CD4-positive, alpha-beta T cell treated with Interleukin-2 at 100 ng/mL for 4 hours (primary cell): ENCODE measurements around the gene OR2M4.
A peak's percentile ranks its signal among the peaks of the same experiment; 100 is the strongest.
"Not testable (repeated sequence)": the region's sequence is repeated elsewhere in the genome, so short reads cannot be mapped to it uniquely, and the experiment has no call there.

Source experiments
- DNase-seq: peaks from one replicate; pipeline ENCODE4 v3.0.0-alpha.2; 2020; ENCODE audit warnings: low spot score

Gene OR2M4, protein sequence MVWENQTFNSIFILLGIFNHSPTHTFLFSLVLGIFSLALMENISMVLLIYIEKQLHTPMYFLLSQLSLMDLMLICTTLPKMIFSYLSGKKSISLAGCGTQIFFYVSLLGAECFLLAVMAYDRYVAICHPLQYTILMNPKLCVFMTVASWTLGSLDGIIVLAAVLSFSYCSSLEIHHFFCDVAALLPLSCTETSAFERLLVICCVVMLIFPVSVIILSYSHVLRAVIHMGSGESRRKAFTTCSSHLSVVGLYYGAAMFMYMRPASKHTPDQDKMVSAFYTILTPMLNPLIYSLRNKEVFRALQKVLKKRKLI

DNA sequence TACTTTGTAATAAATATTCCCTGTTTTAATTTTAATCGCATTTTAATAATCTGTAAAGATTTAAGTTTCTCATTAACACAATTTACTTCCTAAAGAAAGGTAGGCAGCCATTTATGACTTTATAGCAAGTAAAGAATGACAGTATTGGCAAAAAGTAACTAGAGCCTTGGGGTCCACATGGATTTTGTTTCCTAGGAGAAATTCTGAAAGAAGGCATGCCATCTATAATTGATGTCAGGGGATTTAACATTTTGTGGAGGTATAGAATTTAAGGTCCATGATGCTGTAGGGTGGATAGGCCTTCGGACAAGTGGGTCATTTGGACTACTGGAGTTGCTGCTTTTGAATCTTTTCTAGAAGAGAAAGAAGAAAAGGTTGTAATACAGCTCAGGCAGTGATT, at the start of gene OR2M4:
OR2M4 (plus strand) TSS at position 301 of the 400 bp plus-strand sequence. CDS start 7,512 bp downstream, outside the sequence.
- DNase-seq: no peak

DNA sequence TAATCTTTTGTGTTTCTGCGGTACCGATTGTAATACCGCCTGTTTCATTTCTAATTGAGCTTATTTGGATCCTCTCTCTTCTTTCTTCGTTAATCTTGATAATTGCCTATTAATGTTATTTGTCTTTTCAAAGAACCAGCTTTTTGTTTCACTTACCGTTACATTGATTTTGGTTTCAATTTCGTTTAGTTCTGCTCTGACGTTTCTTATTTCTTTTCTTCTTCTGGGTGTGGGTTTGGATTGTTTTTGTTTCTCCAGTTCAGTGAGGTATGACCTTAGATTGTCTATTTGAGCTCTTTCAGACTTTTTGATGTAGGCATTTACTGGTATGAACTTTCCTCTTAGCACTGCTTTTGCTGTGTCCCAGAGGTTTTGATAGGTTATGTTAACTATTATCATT, 47.2 kb upstream of the OR2M4 start:
- DNase-seq: no peak

DNA sequence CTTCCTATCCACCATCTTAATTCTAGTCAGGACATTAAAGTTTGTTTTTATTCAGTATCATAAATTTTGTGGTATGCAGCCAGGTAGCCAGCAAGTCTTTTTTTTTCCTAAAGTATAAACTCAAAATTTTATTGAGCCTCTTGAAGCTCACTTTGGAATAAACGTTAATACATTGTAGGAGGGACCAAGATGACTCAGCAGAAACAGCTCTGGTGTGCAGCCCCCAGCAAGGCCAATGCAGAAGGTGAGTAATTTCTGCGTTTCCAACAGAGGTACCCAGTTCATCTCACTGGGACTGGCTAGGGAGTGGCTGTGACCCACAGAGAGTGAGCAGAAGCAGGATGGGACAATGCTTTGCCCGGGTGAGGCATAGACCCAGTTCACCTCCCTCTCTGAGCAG, 43.9 kb upstream of the OR2M4 start:
- DNase-seq: no peak

DNA sequence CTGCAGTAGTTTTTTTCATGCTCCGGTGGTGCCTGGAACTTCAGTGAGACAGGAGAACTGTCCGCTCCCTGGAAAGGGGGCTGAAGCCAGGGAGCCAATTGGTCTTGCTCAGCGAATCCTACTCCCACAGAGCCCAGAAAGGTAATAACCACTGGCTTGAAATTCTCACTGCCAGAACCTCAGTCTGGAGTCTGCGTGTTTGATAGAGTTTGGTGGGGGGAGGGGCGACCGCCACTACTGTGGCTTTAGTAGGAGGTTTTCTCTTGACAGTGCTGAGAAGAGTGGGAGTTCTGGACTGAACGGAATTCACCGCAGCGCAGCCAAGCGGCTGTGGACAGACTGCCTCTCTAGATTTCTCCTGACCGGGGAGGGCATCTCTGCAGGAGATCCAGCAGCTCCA, 42.2 kb upstream of the OR2M4 start:
- DNase-seq: no peak

DNA sequence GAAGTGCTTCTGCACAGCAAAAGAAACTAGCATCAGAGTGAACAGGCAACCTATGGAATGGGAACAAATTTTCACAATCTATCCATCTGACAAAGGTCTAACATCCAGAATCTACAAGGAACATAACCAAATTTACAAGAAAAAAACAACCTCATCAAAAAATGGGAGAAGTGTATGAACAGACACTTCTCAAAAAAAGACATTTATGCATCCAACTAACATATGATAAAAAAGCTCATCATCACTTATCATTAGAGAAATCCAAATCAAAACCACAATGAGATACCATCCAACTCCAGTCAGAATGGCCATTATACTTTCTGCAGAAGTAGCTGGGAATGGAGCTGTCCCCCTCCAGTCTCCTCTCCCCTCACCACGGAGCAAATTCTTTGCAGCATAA, 37.1 kb upstream of the OR2M4 start:
- DNase-seq: no peak

DNA sequence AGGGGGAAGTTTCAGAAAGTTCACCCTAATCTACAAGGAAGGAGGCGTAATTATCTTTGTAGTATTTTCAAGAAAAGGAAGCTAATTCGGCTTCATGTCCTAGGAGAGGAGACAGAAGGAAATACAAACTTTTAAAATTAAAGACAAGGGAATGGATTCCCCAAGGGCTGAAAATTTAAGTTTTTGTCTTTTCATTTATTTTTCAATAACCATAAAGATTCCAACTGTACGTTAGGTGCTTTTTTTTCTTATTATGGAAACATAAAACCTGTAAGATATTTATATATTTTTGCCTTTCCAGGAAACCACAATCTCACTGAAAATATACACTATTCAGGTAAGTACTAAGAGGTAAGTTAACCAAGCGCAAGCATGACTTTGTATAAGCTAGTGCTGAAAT, 34.3 kb upstream of the OR2M4 start, which contains the start of gene OR2M3:
OR2M3 (plus strand) TSS at position 301 of the 400 bp plus-strand sequence. CDS start 5,803 bp downstream, outside the sequence.
- DNase-seq: no peak

DNA sequence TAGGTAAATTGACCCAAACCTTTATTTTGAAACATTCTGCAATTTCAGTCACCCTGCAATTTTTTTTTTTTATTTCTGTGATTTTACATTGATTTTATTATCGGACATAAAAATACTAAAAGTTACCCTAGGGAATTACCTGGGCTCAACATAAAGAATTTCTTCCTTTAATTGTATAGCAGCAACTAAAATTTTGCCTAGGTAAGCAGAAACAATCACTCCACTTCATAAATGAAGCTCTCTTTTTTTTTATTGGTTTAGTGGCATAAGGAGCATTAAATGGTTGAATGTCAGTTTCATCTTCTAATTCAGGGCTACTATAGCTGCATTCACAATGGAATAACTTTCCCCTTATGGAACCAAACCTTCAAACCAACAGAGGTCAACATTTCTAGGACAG, 15.3 kb upstream of the OR2M4 start:
- no peak for DNase-seq

DNA sequence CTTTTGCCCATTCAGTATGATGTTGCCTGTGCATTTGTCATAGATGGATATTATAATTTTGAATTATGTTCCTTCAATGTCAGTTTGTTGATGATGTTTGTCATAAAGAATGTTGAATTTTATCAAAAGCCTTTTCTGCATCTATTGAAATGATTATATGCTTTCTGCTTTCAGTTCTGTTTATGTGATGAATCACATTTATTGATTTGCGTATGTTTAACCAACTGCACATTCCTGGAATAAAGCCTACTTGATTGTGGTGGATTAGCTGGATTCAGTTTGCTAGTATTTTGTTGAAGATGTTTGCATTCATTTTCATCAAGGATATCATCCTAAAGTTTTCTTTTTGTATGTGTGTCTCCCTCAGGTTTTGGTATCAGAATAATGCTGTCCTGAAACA, 5.7 kb upstream of the OR2M4 start:
- DNase-seq: no peak

DNA sequence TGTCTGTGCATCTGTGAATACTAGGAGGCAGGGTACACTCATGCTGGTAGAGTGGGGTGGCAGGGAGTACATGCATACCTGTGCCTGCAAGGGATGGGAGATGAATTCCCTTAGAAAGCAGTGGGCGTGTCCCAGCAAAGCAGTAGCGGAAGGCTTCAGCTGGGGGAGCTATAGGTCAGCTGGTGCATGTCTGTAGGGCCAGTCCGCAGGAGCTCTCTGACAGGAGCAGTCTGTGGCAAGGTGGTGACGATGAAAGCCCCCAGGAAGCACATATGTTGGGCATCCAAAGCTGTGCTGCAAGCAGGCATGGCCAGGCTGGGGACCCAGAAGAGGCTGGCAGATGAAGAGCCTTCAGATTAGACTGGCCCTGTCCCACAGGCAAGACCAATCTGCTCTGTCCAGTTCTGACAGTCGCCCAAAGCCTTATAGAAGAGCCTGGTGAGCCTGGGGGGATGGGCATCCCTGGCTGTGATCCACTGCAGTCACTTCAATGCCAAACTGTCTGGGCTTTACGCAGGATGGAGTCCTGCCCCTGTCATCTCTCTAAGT, 1.8 kb upstream of the OR2M4 start:
- no peak for DNase-seq

DNA sequence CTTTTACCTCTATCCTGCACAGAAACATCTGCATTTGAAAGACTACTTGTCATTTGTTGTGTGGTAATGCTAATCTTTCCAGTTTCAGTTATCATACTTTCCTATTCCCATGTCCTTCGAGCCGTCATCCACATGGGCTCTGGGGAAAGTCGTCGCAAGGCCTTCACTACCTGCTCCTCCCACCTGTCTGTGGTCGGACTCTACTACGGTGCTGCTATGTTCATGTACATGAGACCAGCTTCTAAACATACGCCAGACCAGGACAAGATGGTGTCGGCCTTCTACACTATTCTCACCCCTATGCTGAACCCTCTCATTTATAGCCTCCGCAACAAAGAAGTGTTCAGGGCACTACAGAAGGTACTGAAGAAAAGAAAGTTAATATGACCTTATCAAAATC, 8.3 kb downstream of the OR2M4 start:
- no peak for DNase-seq

DNA sequence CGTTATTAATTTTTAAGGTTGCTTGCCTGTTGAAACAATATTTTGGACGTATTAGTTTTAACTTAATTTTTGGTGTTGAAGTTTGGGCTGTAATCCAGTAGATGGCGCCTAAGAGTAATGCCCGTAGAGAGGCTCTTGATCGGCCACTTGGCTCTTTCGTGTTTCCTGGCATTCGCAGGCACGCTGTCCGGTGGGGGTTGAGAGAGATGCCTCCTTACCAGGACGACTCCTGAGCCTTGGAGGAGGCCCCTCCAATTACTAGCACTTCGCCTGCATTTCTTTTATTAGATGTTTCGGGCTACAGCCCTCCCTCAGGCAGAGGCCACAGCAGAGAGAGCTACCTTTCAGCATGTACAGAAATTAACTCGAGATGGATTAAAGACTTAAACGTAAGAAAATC, 12.0 kb downstream of the OR2M4 start:
- peak; percentile 28 for DNase-seq

DNA sequence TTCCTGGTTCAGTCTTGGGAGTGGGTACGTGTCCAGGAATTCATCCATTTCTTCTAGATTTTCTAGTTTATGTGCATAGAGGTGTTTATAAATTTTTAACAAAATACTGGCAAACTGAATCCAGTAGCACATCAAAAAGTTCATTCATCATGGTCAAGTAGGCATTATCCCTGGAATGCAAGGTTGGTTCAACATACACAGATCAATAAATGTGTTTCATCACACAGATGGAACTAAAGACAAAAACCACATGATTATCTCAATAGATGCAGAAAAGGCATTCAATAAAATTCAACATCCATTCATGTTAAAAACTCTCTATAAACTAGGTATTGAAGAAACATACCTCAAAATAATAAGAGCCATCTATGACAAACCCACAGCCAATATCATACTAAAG, 28.1 kb downstream of the OR2M4 start:
- not testable (repeated sequence) for DNase-seq

DNA sequence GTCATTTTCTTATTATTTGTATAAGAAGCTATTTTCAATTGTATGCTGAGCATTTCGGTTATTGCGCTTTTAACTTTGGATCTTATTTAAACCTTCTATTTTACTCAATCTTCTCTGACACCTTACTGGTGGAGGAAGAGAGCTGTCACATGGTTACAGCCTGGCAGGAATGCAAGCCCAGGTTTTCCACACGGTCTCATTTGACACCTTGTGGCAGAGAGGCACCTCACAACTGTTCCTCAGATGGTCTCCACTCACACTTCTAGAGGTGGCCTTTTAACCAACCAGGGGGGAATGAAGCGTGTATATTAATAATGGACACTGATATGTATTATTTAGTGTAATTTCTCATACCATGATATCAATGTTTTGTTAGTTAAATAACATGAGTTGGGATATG, 37.0 kb downstream of the OR2M4 start:
- no peak for DNase-seq

DNA sequence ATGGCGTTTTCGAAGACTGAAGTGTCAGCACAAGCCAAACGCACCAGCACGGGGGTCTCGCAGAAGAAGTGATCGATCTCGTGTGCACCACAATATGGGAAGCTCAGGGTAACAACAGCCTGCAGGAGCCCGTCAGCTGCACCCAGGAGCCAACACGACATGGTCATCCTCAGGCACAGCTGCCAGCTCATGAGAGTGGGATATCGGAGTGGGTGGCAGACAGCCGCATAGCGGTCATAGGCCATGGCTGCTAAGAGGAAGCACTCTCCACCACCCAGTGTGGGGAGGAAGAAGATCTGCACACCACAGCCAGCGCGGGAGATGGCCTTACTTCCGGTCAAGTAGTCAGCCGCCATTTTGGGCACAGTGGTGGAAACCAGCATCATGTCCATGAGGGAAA, 42.0 kb downstream of the OR2M4 start:
- not testable (repeated sequence) for DNase-seq

DNA sequence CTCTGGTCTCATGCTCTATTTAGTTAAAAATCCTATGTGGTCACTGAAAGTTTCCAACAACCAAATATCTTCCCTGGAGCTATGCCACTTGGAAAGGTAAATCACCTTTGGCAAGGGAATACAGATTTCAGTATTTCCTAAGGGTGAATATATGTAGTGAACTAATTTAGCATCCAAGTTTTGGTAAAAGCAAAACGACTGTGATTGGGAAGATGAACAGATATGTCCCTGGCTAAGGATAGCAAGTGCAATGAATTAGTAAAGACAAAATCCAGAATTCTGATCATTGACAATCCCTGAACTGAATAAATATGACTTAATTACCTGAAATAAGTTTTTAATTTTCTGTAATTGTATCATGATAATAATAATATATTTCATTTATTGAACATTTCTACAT, 46.7 kb downstream of the OR2M4 start, which contains the start of gene OR2T33:
OR2T33 (minus strand) TSS at position 101 of the 400 bp plus-strand sequence. CDS start 4,162 bp downstream, outside the sequence.
- no peak for DNase-seq

DNA sequence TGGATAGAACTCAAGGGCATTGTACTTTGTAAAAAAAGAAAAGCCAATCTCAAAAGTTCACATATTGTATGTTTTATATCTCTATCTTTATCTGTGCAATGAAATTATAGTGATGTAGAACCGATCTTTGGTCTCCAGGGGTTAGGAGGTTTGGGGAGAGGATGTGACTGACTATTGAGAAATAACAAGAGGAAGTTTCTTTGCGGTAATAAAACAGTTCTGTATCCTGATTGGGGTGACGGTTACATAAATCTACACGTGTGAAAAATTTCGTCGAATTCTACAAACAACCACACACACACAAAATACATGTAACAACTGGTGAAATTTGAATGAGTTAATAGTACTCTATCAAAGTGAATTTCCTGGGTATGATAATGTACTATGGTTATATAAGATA, 57.2 kb downstream of the OR2M4 start:
- DNase-seq: no peak
